ENCODE results near the gene ZNF280B. TPM values are rescaled to one million over a fixed set of nuclear protein-coding genes. Genes with fewer than 3 reads are reported as not detected.
A peak's percentile ranks its signal among the peaks of the same experiment; 100 is the strongest.

Gene ZNF280B
- 24.8 and 77.6 TPM in 2 replicates for total RNA-seq (2011; cell fraction: chromatin; rRNA removed; ENCODE audit: low replicate concordance)
- total RNA-seq (2011; cell fraction: nucleolus; rRNA removed): 23.0 and 29.5 TPM in 2 replicates
- 45.8 and 57.4 TPM in 2 replicates for total RNA-seq (2011; cell fraction: nucleoplasm; rRNA removed)
- total RNA-seq (2014; rRNA removed) (7.7 and 8.4 TPM in 2 replicates), total RNA-seq (2014; rRNA removed; fragmentation: Illumina TruSeq; extraction: Trizol) (17.1 and 20.5 TPM in 2 replicates), total RNA-seq (2015; rRNA removed; fragmentation: Illumina TruSeq; extraction: Trizol) (19.6 and 20.7 TPM in 2 replicates), total RNA-seq (2021) (18.7 and 20.0 TPM in 2 replicates), polyA plus RNA-seq (2011; rRNA removed) (27.5 TPM in 2 replicates), polyA plus RNA-seq (2014; fragmentation: Illumina TruSeq; extraction: Trizol) (14.1 and 18.0 TPM in 2 replicates), polyA plus RNA-seq (2014; fragmentation: Nextera tagmentation; extraction: Ambion mirVana) (10 to 100 TPM; 24.0 to 29.9 TPM), polyA plus RNA-seq (2014; rRNA removed) (11.7 and 13.5 TPM in 2 replicates), polyA minus RNA-seq (2011; rRNA and poly(A)+ RNA removed) (88.0 and 103 TPM in 2 replicates), Bru-seq, nascent RNA (percentile 96 among the genes with signal in this experiment), BruChase-seq, experiment 1, labeled RNA remaining after a 2-hour chase (percentile 98 among the genes with signal in this experiment), BruChase-seq, experiment 2, labeled RNA remaining after a 6-hour chase (percentile 97 among the genes with signal in this experiment)
- polyA plus RNA-seq (2011; cell fraction: cytosol; rRNA removed): 8.2 and 20.0 TPM in 2 replicates
- 21.5 and 27.4 TPM in 2 replicates for polyA plus RNA-seq (2011; cell fraction: nucleus; rRNA removed)
- polyA plus RNA-seq (2012): 7.6 and 9.8 TPM in 2 replicates
- polyA minus RNA-seq (2011; cell fraction: cytosol; rRNA and poly(A)+ RNA removed): 22.2 and 28.7 TPM in 2 replicates
- 24.2 and 40.0 TPM in 2 replicates for polyA minus RNA-seq (2011; cell fraction: nucleus; rRNA and poly(A)+ RNA removed)
- long read RNA-seq, experiment 1, full-length matches to known transcripts: 18 of 35 reads
- long read RNA-seq, experiment 1, partial matches to known transcripts: 1 of 35 reads
- long read RNA-seq, experiment 1, other reads (novel, unspliced or antisense): 16 of 35 reads
- long read RNA-seq, experiment 2, partial matches to known transcripts: 0 of 9 reads
- long read RNA-seq, experiment 2, other reads (novel, unspliced or antisense): 8 of 9 reads
- long read RNA-seq, experiment 3, full-length matches to known transcripts: 14 of 26 reads
- long read RNA-seq, experiment 3, partial matches to known transcripts: 2 of 26 reads
- long read RNA-seq, experiment 3, other reads (novel, unspliced or antisense): 10 of 26 reads

DNA sequence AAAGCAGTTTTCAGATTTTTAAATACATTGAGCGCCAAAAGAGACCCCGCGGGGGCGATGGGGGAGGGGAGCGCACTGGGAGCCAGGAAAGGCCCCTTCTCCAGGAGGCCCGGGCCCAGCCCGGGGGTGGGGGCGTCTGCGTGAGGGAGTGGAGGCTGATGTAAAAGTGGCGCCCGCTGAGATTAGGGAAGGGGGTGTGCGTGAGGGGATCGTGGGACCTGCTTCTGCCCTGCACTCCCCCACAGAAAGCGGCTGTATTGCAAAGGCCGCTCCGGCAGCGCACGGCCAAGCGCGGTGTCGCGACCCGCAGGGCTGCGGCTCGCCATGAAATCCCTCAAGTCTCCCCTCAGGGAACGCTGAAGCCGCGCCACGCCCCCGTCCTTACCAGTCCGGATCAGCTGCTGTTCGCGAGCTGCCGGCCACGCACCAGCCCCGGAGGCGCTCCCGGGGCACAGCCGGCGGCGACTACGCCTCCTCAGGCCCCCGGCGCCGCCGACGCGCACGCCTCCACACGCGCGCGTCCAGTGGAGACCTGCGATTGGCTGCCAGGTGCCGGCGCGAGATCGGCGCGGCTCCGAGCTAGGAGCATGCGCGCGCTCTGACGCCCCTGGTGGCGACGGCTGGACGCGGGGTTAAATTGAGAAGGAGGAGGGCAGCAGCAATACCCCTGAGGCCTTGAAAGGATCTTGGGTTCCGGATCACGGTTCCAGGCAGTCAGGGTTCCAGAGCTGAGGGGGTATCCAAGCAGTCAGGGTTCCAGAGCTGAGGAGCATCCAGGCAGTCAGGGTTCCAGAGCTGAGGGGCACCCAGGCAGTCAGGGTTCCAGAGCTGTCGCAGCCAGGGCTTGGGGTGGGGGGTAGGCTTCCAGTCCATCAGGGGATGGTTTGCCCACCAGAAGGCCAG lies at the start of gene ZNF280B:
Gene ZNF280B, minus strand, starts transcription at position 469 of the 903 bp plus-strand sequence. CDS start 19,344 bp downstream, outside the sequence.
- FAIRE-seq (peak; percentile 78), DNase-seq (ENCODE audit: extremely low read depth in 1 of 4, low spot score in 3 of 4) (peak; percentile 100), ATAC-seq (peak; percentile 99)
- in situ Hi-C loops (cut with MboI) (no loop called here), intact Hi-C loops (cut with micrococcal nuclease) (loop anchor here (1.0 to 2.0 kb wide), 3 partner anchors 12 to 51 kb away; partner anchors contain the start of genes PRAME and ZNF280A)
- Histone ChIP-seq H3K4me3 (peak within 1 kb of the TSS; percentile 54), H2AFZ (ENCODE audit: low read depth, low read length) (peak within 1 kb of the TSS; percentile 95), H4K20me1 (replicated peaks; ENCODE audit: control insufficient read depth, insufficient read depth, low read length) (no peaks in the 10 kb centered on the region), H3K4me2 (ENCODE audit: insufficient read depth, low read length) (peak within 1 kb of the TSS; percentile 87), H3K4me1 (replicated peaks in 1 of 2; ENCODE audit: control insufficient read depth in 2 of 2, insufficient read depth in 2 of 2, low read length in 2 of 2) (peaks cover 12 to 13% of the 10 kb centered on the region in 2 experiments; a peak in 4 of 5 replicates), H3K9ac (ENCODE audit: insufficient read depth in 1 of 2, low read depth in 2 of 2, low read length in 2 of 2) (peak within 1 kb of the TSS; percentile 78 to 94), H3K9me3 (replicated peaks; ENCODE audit: control insufficient read depth, insufficient read depth, low read depth, low read length) (peaks cover 18% of the 10 kb centered on the region), H3K36me3 (ENCODE audit: control insufficient read depth, insufficient read depth, low read length) (peaks cover 39% of the 10 kb centered on the region), H3K79me2 (ENCODE audit: control insufficient read depth, insufficient read depth, low read length) (peaks cover 27% of the 10 kb centered on the region), H3K27ac (ENCODE audit: extremely low read depth, low read depth, low read length) (peak within 1 kb of the TSS; percentile 63), H3K9me1 (ENCODE audit: control insufficient read depth, insufficient read depth, low read length) (no peaks in the 10 kb centered on the region), H3K27me3 (ENCODE audit: control insufficient read depth in 2 of 2, insufficient read depth in 2 of 2, low read length in 2 of 2) (no peaks in the 10 kb centered on the region)
- 3% methylated on average over 72 of the region's 72 CpGs for WGBS (ENCODE audit: insufficient coverage, low coverage, missing lambda C conversion rate)
- CTCF ChIA-PET (ENCODE audit: low intra/inter-chr PET ratio): interaction anchor here (0.7 to 2.6 kb wide), 5 partner anchors 19 to 78 kb away, joined by 3 to 18 read pairs (median 8); partner anchors contain the start of gene PRAME
- BruUV-seq (replicated peaks): no TSS peak
- POLR2A ChIA-PET: interaction anchor here (0.6 to 12.8 kb wide), 24 partner anchors 10 to 683 kb away, joined by 3 to 289 read pairs (median 4); partner anchors contain the start of genes PRAME and ZNF280A
- TF ChIP-seq ZNF232 (CRISPR knock-in tag; IDR thresholded peaks at IDR 0.05): peak; percentile 87
- no peak for TF ChIP-seq KAT2B (IDR thresholded peaks at IDR 0.05; ENCODE audit: low read depth, low read length)
- TF ChIP-seq ZNF143 (CRISPR knock-in tag; IDR thresholded peaks at IDR 0.05): peak; percentile 65
- TF ChIP-seq E2F5 (CRISPR knock-in tag; IDR thresholded peaks at IDR 0.05): peak; percentile 98
- peak; percentile 98 for TF ChIP-seq FOXK1 (CRISPR knock-in tag; IDR thresholded peaks at IDR 0.05; ENCODE audit: borderline replicate concordance)
- TF ChIP-seq SP1 (CRISPR knock-in tag; IDR thresholded peaks at IDR 0.05): peak; percentile 97
- TF ChIP-seq ARID3A (IDR thresholded peaks at IDR 0.05; ENCODE audit: borderline replicate concordance, low read depth, low read length): no peak
- peak; percentile 88; the same call in 1 of the 2 replicates for TF ChIP-seq ZBTB43 (CRISPR knock-in tag; IDR thresholded peaks at IDR 0.05)

Measured in K562 (cell line).